H9 (cell line): ENCODE results near the gene TSSK6. TPM values are rescaled to one million over a fixed set of nuclear protein-coding genes. Genes with fewer than 3 reads are reported as not detected.
A peak's percentile ranks its signal among the peaks of the same experiment; 100 is the strongest.

Experiments
- DNase-seq: peaks from one replicate; pipeline ENCODE4 v3.0.0-alpha.2; 2017
- H2AFZ ChIP-seq: one replicate; pipeline ENCODE4 v1.6.1; 2013; ENCODE audit warnings: mild to moderate bottlenecking, low read length, control low read depth, moderate library complexity
- H2AK5ac ChIP-seq: 2 replicates; pipeline ENCODE4 v1.6.1; 2013; ENCODE audit warnings: low read length, control low read depth, mixed read lengths; ENCODE audit not compliant: insufficient read length
- H2BK120ac ChIP-seq: one replicate; pipeline ENCODE4 v1.6.1; 2013; ENCODE audit warnings: low read depth, mild to moderate bottlenecking, low read length, control low read depth, inconsistent platforms; ENCODE audit not compliant: poor library complexity, severe bottlenecking
- H2BK12ac ChIP-seq: 2 replicates; pipeline ENCODE4 v1.6.1; 2013; ENCODE audit warnings: low read length, control low read depth, mixed read lengths, low read depth; ENCODE audit not compliant: insufficient read length
- H2BK15ac ChIP-seq: 2 replicates; pipeline ENCODE4 v1.6.1; 2013; ENCODE audit warnings: low read depth, low read length, control low read depth
- H2BK20ac ChIP-seq: one replicate; pipeline ENCODE4 v1.6.1; 2013; ENCODE audit warnings: low read depth, mild to moderate bottlenecking, low read length, control low read depth, inconsistent platforms; ENCODE audit not compliant: poor library complexity, severe bottlenecking
- H2BK5ac ChIP-seq: 2 replicates; pipeline ENCODE4 v1.6.1; 2013; ENCODE audit warnings: low read length, control low read depth, mixed read lengths; ENCODE audit not compliant: insufficient read length
- H3K14ac ChIP-seq: 2 replicates; pipeline ENCODE4 v1.6.1; 2013; ENCODE audit warnings: low read length, control low read depth; ENCODE audit not compliant: insufficient read depth
- H3K18ac ChIP-seq: 2 replicates; pipeline ENCODE4 v1.6.1; 2013; ENCODE audit warnings: low read depth, mild to moderate bottlenecking, mixed read lengths, low read length, control low read depth; ENCODE audit not compliant: insufficient read length
- H3K23ac ChIP-seq: 2 replicates; pipeline ENCODE4 v1.6.1; 2013; ENCODE audit warnings: low read length, control low read depth, mixed read lengths, low read depth; ENCODE audit not compliant: insufficient read length
- H3K23me2 ChIP-seq: 2 replicates; pipeline ENCODE4 v1.6.1; 2013; ENCODE audit warnings: low read depth, mild to moderate bottlenecking, mixed read lengths, low read length, control low read depth; ENCODE audit not compliant: insufficient read length, poor library complexity, severe bottlenecking
- H3K27ac ChIP-seq: 2 replicates; pipeline ENCODE4 v1.5.1; 2013; ENCODE audit warnings: low read length, control low read depth, mixed read lengths, low read depth; ENCODE audit not compliant: insufficient read length
- H3K27me3 ChIP-seq: 2 replicates; pipeline ENCODE4 v1.6.1; 2013; ENCODE audit warnings: low read length, control low read depth, inconsistent platforms; ENCODE audit not compliant: insufficient read depth
- H3K4ac ChIP-seq: 2 replicates; pipeline ENCODE4 v1.6.1; 2013; ENCODE audit warnings: low read depth, mild to moderate bottlenecking, control low read depth, inconsistent platforms, low read length, moderate library complexity
- H3K4me1 ChIP-seq: 2 replicates; pipeline ENCODE4 v1.6.1; 2013; ENCODE audit warnings: low read length, control low read depth, inconsistent platforms; ENCODE audit not compliant: insufficient read depth
- H3K4me2 ChIP-seq: 2 replicates; pipeline ENCODE4 v1.6.1; 2013; ENCODE audit warnings: low read length, control low read depth, mixed read lengths; ENCODE audit not compliant: insufficient read length, insufficient read depth
- H3K56ac ChIP-seq: 2 replicates; pipeline ENCODE4 v1.6.1; 2013; ENCODE audit warnings: low read depth, mild to moderate bottlenecking, mixed read lengths, low read length, control low read depth; ENCODE audit not compliant: insufficient read length
- H3K79me1 ChIP-seq: 2 replicates; pipeline ENCODE4 v1.6.1; 2013; ENCODE audit warnings: low read depth, mild to moderate bottlenecking, moderate library complexity, low read length, control low read depth, inconsistent platforms; ENCODE audit not compliant: insufficient read depth, poor library complexity, severe bottlenecking
- H3K79me2 ChIP-seq: 2 replicates; pipeline ENCODE4 v1.6.1; 2013; ENCODE audit warnings: low read length, control low read depth, inconsistent platforms; ENCODE audit not compliant: insufficient read depth
- H3K9ac ChIP-seq: 2 replicates; pipeline ENCODE4 v1.6.1; 2013; ENCODE audit warnings: low read length, control low read depth, mixed read lengths; ENCODE audit not compliant: insufficient read length; ENCODE audit errors: extremely low read depth
- H3K9me3 ChIP-seq: one replicate; pipeline ENCODE4 v1.6.1; 2013; ENCODE audit warnings: low read depth, low read length, inconsistent platforms; ENCODE audit not compliant: control insufficient read depth
- H3T11ph ChIP-seq: one replicate; pipeline ENCODE4 v1.6.1; 2013; ENCODE audit warnings: mild to moderate bottlenecking, low read length, control low read depth, inconsistent platforms
- H4K20me1 ChIP-seq: one replicate; pipeline ENCODE4 v1.6.1; 2013; ENCODE audit not compliant: control insufficient read depth, insufficient read length, insufficient read depth
- H4K5ac ChIP-seq: 2 replicates; pipeline ENCODE4 v1.6.1; 2013; ENCODE audit warnings: low read depth, mild to moderate bottlenecking, mixed read lengths, low read length, control low read depth; ENCODE audit not compliant: insufficient read length
- H4K8ac ChIP-seq: replicated peaks from 2 replicates; pipeline ENCODE4 v1.6.1; 2013; ENCODE audit warnings: low read length, control low read depth, mixed read lengths, low read depth; ENCODE audit not compliant: insufficient read length
- H4K91ac ChIP-seq: 2 replicates; pipeline ENCODE4 v1.6.1; 2013; ENCODE audit warnings: low read depth, mild to moderate bottlenecking, moderate library complexity, mixed read lengths, low read length, control low read depth; ENCODE audit not compliant: insufficient read length
- H3K27ac Mint-ChIP-seq, 3 experiments: 2 replicates in 2 of 3; 3 replicates in 1 of 3; pipeline ENCODE4 v1.8.0; 2020 to 2021; ENCODE audit warnings: mixed read lengths in 3 of 3, mild to moderate bottlenecking in 1 of 3, moderate library complexity in 1 of 3
- H3K27me3 Mint-ChIP-seq: 2 replicates; pipeline ENCODE4 v1.8.0; 2021; ENCODE audit warnings: low read depth, mild to moderate bottlenecking, moderate library complexity, mixed read lengths
- H3K36me3 Mint-ChIP-seq, 3 experiments: 2 replicates in 2 of 3; 3 replicates in 1 of 3; pipeline ENCODE4 v1.8.0; 2020 to 2021; ENCODE audit warnings: low read depth in 3 of 3, mixed read lengths in 3 of 3; ENCODE audit not compliant: insufficient read depth in 1 of 3
- H3K4me1 Mint-ChIP-seq, 2 experiments: 2 replicates each; pipeline ENCODE4 v1.8.0; 2020; ENCODE audit warnings: mixed read lengths in 2 of 2
- H3K4me3 Mint-ChIP-seq, 2 experiments: 2 replicates in 1 of 2; 3 replicates in 1 of 2; pipeline ENCODE4 v1.8.0; 2020 to 2021; ENCODE audit warnings: mild to moderate bottlenecking in 2 of 2, mixed read lengths in 2 of 2, moderate library complexity in 1 of 2
- H3K9me3 Mint-ChIP-seq, 2 experiments: 2 replicates in 1 of 2; 3 replicates in 1 of 2; pipeline ENCODE4 v1.8.0; 2020; ENCODE audit warnings: mild to moderate bottlenecking in 2 of 2, mixed read lengths in 2 of 2, moderate library complexity in 1 of 2
- CTCF ChIP-seq: fragments of 200-600 bp; sonication (generic); conservative IDR thresholded peaks from 3 replicates; pipeline ENCODE4 v1.8.0; 2021; ENCODE audit warnings: antibody characterized with exemption, mild to moderate bottlenecking
- WGBS: extraction: QIAGEN DNeasy Blood & Tissue Kit; methylation state at CpG from one replicate; pipeline ENCODE4 v1.1.7; 2013; ENCODE audit warnings: missing lambda C conversion rate, low lambda C conversion rate, mixed read lengths; ENCODE audit not compliant: insufficient read length; ENCODE audit errors: extremely low coverage; 5-methylcytosine and 5-hydroxymethylcytosine counted together
- total RNA-seq: library from RNA; stranded (reverse); gene quantifications from 2 replicates; pipeline ENCODE4 v1.2.1, GENCODE V29; 2021

The TSSK6 gene
- total RNA-seq, 1 experiment from 2014 or later, result 2.6 TPM

GRCh38 chr19:19466201-19466600 lies 49.1 kb downstream of the TSSK6 start:
- Mint-ChIP-seq H3K4me3 (no peak overlapping the region), H3K27ac (peak overlapping the region in 2 of 3 experiments; percentile 21 to 66; a peak in 2 of 7 replicates), H3K36me3 (peaks cover 46 to 56% (median 47%) of the 10 kb centered on the region in 3 experiments)

More at GRCh38 chr19:19466201-19466600, 49.1 kb downstream of the TSSK6 start:
- Histone ChIP-seq H3K79me2 (peaks cover 23% of the 10 kb centered on the region; the same call in 1 of the 2 replicates), H4K5ac (no peak overlapping the region), H4K8ac (no peak overlapping the region), H3K4me2 (no peak overlapping the region), H3K56ac (no peak overlapping the region), H3K23me2 (no peaks in the 10 kb centered on the region), H3K27me3 (no peaks in the 10 kb centered on the region), H2BK20ac (no peak overlapping the region), H4K91ac (no peak overlapping the region), H2BK120ac (no peak overlapping the region), H3K14ac (no peak overlapping the region), H2AFZ (no peak overlapping the region), H2AK5ac (no peak overlapping the region), H3K18ac (no peak overlapping the region), H3K23ac (no peak overlapping the region), H2BK12ac (no peak overlapping the region), H3K4ac (no peak overlapping the region), H3K9ac (no peak overlapping the region), H3K27ac (no peak overlapping the region), H3K79me1 (peaks cover 3% of the 10 kb centered on the region), H2BK15ac (no peak overlapping the region), H4K20me1 (no peaks in the 10 kb centered on the region), H3K4me1 (peaks cover 9% of the 10 kb centered on the region; the same call in 1 of the 2 replicates), H3T11ph (no peak overlapping the region), H2BK5ac (no peak overlapping the region), H3K9me3 (peaks cover 13% of the 10 kb centered on the region)
- peaks cover 29 to 33% of the 10 kb centered on the region in 2 experiments for H3K9me3 Mint-ChIP-seq
- H3K27me3 Mint-ChIP-seq, result peaks cover 2% of the 10 kb centered on the region
- no CpG with 5 or more reads among the region's 6 CpGs for WGBS
- peaks cover 38 to 39% of the 10 kb centered on the region in 2 experiments for H3K4me1 Mint-ChIP-seq
- no peak for TF ChIP-seq CTCF
- no peak for DNase-seq
